Stomach (tissue), 9 donors: ENCODE data around the gene KRT25. TPM values are rescaled to one million over a fixed set of nuclear protein-coding genes. Genes with fewer than 3 reads are reported as not detected.
A peak's percentile ranks its signal among the peaks of the same experiment; 100 is the strongest.

Source experiments
- DNase-seq, 2 donors: peaks; one replicate each; pipeline versions ENCODE4 v3.0.0 to v3.0.0-alpha.2; 2013 to 2019
- H3K27ac ChIP-seq, 5 donors: fragments of 200-600 bp in 4 of 5; sonication (generic) in 4 of 5; one replicate each; pipeline ENCODE4 v1.5.1; 2013 to 2019; ENCODE audit warnings: mild to moderate bottlenecking in 1 of 5, moderate library complexity in 1 of 5
- H3K27me3 ChIP-seq, 3 donors: fragments of 200-600 bp; sonication (generic); one replicate each; pipeline ENCODE4 v1.5.1; 2017 to 2019; ENCODE audit warnings: mixed run types in 1 of 3
- H3K36me3 ChIP-seq, 4 donors: fragments of 200-600 bp; sonication (generic); 1 replicate in 3 of 4; 2 replicates in 1 of 4; pipeline ENCODE4 v1.5.1; 2016 to 2019
- H3K4me1 ChIP-seq, 4 donors: fragments of 200-600 bp; sonication (generic); one replicate each; pipeline ENCODE4 v1.5.1; 2016 to 2019
- H3K4me3 ChIP-seq, 4 donors: fragments of 200-600 bp; sonication (generic) in 3 of 4; one replicate each; pipeline ENCODE4 v1.5.1; 2016 to 2019; ENCODE audit warnings: mild to moderate bottlenecking in 1 of 4
- H3K9me3 ChIP-seq, 4 donors: fragments of 200-600 bp; sonication (generic); one replicate each; pipeline ENCODE4 v1.5.1; 2016 to 2019
- EP300 ChIP-seq: sonication (generic); formaldehyde crosslinking; IDR thresholded peaks from one replicate; pipeline ENCODE4 v1.6.1; 2017; ENCODE audit warnings: antibody characterized with exemption
- POLR2A ChIP-seq, 4 donors: fragments of 450-650 bp; IDR thresholded peaks; one replicate each; pipeline ENCODE4 v1.6.1; 2016; ENCODE audit warnings: antibody characterized with exemption in 4 of 4, control low read depth in 2 of 4, mild to moderate bottlenecking in 1 of 4, moderate library complexity in 1 of 4
- POLR2AphosphoS5 ChIP-seq, 3 donors: sonication (generic); formaldehyde crosslinking; IDR thresholded peaks; one replicate each; pipeline ENCODE4 v1.6.1; 2016; ENCODE audit warnings: antibody characterized with exemption in 3 of 3
- WGBS, 5 donors: extraction: QIAGEN DNeasy Blood & Tissue Kit in 3 of 5; methylation state at CpG; one replicate each; pipeline versions ENCODE4 v1.1.5 to v1.1.7; 2013 to 2018; 5-methylcytosine and 5-hydroxymethylcytosine counted together
- intact Hi-C: fragments of 100-400 bp; cut with DNase I; formaldehyde crosslinking; loops from one replicate; pipeline ENCODE4 v1.15.1; 2023; ENCODE audit warnings: low total_unique reads
- polyA plus RNA-seq, 3 donors: library from polyadenylated mRNA; stranded (reverse); fragments of 200-250 nt; gene quantifications; one replicate each; pipeline ENCODE4 v1.2.3, GENCODE V29; 2013
- total RNA-seq, 5 donors: library from RNA; depleted of rRNA; stranded (reverse); fragments of >200 nt; gene quantifications; one replicate each; pipeline versions ENCODE4 v1.1.0 to v1.2.3, GENCODE V29; 2014 to 2016
- TF ChIP-seq, protein P1 (sequence below), 7 experiments: fragments of 450-650 bp in 4 of 7; fragments of 200-600 bp in 3 of 7; sonication (generic) in 3 of 7; IDR thresholded peaks; one replicate each; pipeline ENCODE4 v1.5.1; 2016 to 2019; ENCODE audit warnings: antibody characterized with exemption in 7 of 7, control low read depth in 2 of 7, mild to moderate bottlenecking in 1 of 7
- donor health status: healthy with polysubstance abuse.
- donor health status: Bipolar disorder and iron deficiency.
- donor health status: healthy.

Gene KRT25
- total and polyA plus RNA-seq, 8 donors, result not detected

DNA sequence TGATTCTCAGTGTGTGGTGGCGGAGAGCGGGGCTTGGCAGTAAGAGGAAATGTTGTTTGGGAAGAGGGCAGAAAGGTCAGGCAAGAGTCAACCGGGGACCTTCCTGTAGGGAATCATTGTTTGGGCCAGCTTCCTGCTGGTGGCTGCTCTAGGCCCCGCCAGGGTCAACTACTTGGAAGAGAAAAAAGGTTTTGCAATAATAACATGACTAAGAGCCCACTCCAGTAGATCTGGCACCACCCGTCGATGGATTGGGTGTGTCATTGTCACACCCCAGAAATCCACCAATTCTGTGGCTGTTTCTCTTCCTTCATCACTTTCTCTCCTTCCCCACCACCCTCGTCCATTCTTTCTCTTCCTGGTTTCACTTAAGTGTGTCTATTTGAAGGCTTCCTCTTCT, 47.4 kb downstream of the KRT25 start:
- peaks cover 0 to 15% (median 0%) of the 10 kb centered on the region in 3 donors for H3K27me3 ChIP-seq
- peak in 1 of 2 donors; percentile 38 for DNase-seq
- 63 to 72% (median 70%) methylated on average over 7 of the region's 7 CpGs for WGBS, 5 donors

DNA sequence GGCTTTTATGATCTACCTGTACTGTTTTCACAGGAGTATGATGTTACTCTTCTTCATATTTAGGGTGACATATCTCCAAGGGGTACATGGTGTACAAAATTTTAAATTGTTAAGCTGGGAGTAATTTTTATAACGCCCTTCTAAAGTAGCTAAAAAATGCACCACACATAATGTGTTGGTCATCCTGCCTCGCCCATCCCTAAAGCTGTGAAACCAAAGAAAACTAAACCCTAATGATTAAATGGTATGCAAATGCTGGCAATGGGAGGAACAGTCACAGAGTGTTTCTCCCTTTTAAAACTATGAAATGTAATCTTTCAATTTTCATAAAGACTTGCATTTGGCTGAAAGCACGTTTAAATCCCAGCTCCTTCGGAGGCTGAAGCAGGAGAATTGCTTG, 49.5 kb downstream of the KRT25 start:
- Histone ChIP-seq H3K9me3 (no peaks in the 10 kb centered on the region), H3K36me3 (no peaks in the 10 kb centered on the region), H3K27me3 (peaks cover 0 to 15% (median 0%) of the 10 kb centered on the region in 3 donors), H3K4me3 (no peak overlapping the region), H3K27ac (no peak overlapping the region), H3K4me1 (no peaks in the 10 kb centered on the region)
- TF ChIP-seq POLR2AphosphoS5 (IDR thresholded peaks at IDR 0.05), result no peak
- TF ChIP-seq, protein P1, sequence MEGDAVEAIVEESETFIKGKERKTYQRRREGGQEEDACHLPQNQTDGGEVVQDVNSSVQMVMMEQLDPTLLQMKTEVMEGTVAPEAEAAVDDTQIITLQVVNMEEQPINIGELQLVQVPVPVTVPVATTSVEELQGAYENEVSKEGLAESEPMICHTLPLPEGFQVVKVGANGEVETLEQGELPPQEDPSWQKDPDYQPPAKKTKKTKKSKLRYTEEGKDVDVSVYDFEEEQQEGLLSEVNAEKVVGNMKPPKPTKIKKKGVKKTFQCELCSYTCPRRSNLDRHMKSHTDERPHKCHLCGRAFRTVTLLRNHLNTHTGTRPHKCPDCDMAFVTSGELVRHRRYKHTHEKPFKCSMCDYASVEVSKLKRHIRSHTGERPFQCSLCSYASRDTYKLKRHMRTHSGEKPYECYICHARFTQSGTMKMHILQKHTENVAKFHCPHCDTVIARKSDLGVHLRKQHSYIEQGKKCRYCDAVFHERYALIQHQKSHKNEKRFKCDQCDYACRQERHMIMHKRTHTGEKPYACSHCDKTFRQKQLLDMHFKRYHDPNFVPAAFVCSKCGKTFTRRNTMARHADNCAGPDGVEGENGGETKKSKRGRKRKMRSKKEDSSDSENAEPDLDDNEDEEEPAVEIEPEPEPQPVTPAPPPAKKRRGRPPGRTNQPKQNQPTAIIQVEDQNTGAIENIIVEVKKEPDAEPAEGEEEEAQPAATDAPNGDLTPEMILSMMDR (IDR thresholded peaks at IDR 0.05), result no peak
- no peak for TF ChIP-seq EP300
- TF ChIP-seq POLR2A (IDR thresholded peaks at IDR 0.05), result no peak
- WGBS, 5 donors, result 44 to 59% (median 56%) methylated on average over 4 of the region's 4 CpGs
- DNase-seq, result no peak
- intact Hi-C loops, result no loop called here

More for the DNA sequence above, 47.4 kb downstream of the KRT25 start:
- Histone ChIP-seq H3K36me3 (no peaks in the 10 kb centered on the region), H3K27ac (peak overlapping the region in 3 of 5 donors; percentile 6 to 32 (median 10)), H3K4me1 (no peaks in the 10 kb centered on the region), H3K4me3 (no peak overlapping the region), H3K9me3 (no peaks in the 10 kb centered on the region)
- TF ChIP-seq POLR2AphosphoS5 (IDR thresholded peaks at IDR 0.05) (no peak), EP300 (no peak), POLR2A (IDR thresholded peaks at IDR 0.05) (no peak)
- TF ChIP-seq, protein P1 (IDR thresholded peaks at IDR 0.05), result no peak
- intact Hi-C loops, result no loop called here

DNA sequence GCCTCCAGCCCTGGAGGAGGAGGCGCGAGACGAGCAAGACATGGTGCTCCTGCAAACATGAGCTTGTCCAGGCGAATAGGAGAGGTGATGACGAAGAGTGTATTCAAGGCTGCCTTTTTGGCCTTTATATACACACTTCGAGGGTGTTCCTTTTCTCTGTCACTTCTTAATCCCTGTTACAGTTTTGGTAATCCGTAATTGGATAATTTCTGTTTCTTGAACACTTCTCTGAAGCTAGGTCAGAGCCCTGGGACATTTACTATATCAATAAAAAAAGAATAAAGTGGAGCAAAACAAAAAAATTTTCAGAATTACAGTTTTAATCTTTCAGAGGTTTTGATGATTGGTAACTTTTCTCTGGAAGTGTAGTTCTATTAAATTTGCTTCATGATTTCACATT, 51.5 kb downstream of the KRT25 start, which contains the start of gene KRT24:
TSS of gene KRT24 (minus strand) at position 101 of the 400 bp plus-strand sequence. CDS start at position 42, 59 bp downstream.
- Histone ChIP-seq H3K4me3 (no peak within 1 kb of the TSS), H3K9me3 (no peaks in the 10 kb centered on the region), H3K27me3 (peaks cover 0 to 15% (median 0%) of the 10 kb centered on the region in 3 donors), H3K36me3 (no peaks in the 10 kb centered on the region), H3K4me1 (peaks cover 0 to 6% (median 0%) of the 10 kb centered on the region in 4 donors), H3K27ac (no peak within 1 kb of the TSS)
- 53 to 87% (median 77%) methylated on average over 7 of the region's 7 CpGs for WGBS, 5 donors
- TF ChIP-seq POLR2AphosphoS5 (IDR thresholded peaks at IDR 0.05), result no peak
- TF ChIP-seq, protein P1 (IDR thresholded peaks at IDR 0.05), result no peak
- no peak for TF ChIP-seq EP300
- no peak for TF ChIP-seq POLR2A (IDR thresholded peaks at IDR 0.05)
- no peak for DNase-seq
- intact Hi-C loops, result no loop called here

DNA sequence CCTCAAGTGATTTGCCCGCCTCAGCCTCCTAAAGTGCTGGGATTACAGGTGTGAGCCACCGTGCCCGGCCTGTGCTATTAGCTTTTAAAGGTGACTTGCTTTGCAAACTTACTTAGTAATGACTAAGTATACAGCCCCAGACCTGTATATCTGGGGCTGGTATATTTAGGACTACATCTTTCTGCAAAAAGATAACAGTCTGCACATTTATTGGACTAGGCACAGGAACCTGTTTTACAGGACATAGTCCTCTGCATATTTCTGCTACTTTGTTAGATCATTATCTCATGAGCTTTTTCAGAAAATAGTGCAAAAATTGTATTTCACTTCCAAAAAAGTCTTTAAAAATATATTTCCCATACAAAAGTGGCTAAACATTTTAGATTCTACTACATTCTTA, 52.9 kb downstream of the KRT25 start:
- H3K27ac ChIP-seq, result no peak overlapping the region
- WGBS, 5 donors, result 29 to 56% (median 47%) methylated on average over 3 of the region's 3 CpGs

More for the DNA sequence above, 52.9 kb downstream of the KRT25 start:
- no peak overlapping the region for H3K4me3 ChIP-seq
- TF ChIP-seq EP300 (no peak), POLR2AphosphoS5 (IDR thresholded peaks at IDR 0.05) (no peak), POLR2A (IDR thresholded peaks at IDR 0.05) (no peak)
- TF ChIP-seq, protein P1 (IDR thresholded peaks at IDR 0.05), result no peak
- no peaks in the 10 kb centered on the region for H3K9me3 ChIP-seq
- peaks cover 0 to 8% (median 5%) of the 10 kb centered on the region in 4 donors for H3K4me1 ChIP-seq
- peaks cover 0 to 15% (median 0%) of the 10 kb centered on the region in 3 donors for H3K27me3 ChIP-seq
- no peaks in the 10 kb centered on the region for H3K36me3 ChIP-seq
- intact Hi-C loops, result no loop called here
- DNase-seq, result no peak
